Activated T-cell treated with anti-CD3 and anti-CD28 coated beads, Interleukin-2, amount 50 U/mL, for 72 hours (primary cell): ENCODE results near the gene SMARCD3. TPM values are rescaled to one million over a fixed set of nuclear protein-coding genes. Genes with fewer than 3 reads are reported as not detected.

Experiments
- ATAC-seq, 2 donors: fragments of 150-1000 bp; cut with Tn5 transposase; replicated peaks in 1 of 2; 2 replicates each; pipeline ENCODE4 v1.10.0; 2021; ENCODE audit warnings: moderate library complexity in 2 of 2, mild to moderate bottlenecking in 1 of 2
- DNase-seq, 2 donors: peaks; one replicate each; pipeline ENCODE4 v3.0.0; 2021 to 2022; ENCODE audit warnings: mixed read lengths in 1 of 2
- H3K27ac Mint-ChIP-seq: one replicate; pipeline ENCODE4 v1.8.0; 2022; ENCODE audit warnings: mild to moderate bottlenecking, moderate library complexity, mixed read lengths
- H3K27me3 Mint-ChIP-seq: one replicate; pipeline ENCODE4 v1.8.0; 2022; ENCODE audit warnings: low read depth, mixed read lengths
- H3K36me3 Mint-ChIP-seq, 2 donors: one replicate each; pipeline ENCODE4 v1.8.0; 2022; ENCODE audit warnings: mixed read lengths in 2 of 2, mild to moderate bottlenecking in 1 of 2; ENCODE audit not compliant: insufficient read depth in 2 of 2
- H3K4me1 Mint-ChIP-seq: one replicate; pipeline ENCODE4 v1.8.0; 2022; ENCODE audit warnings: low read depth, mixed read lengths
- H3K4me3 Mint-ChIP-seq, 2 donors: one replicate each; pipeline ENCODE4 v1.8.0; 2022; ENCODE audit warnings: mild to moderate bottlenecking in 2 of 2, mixed read lengths in 2 of 2, moderate library complexity in 2 of 2
- H3K9me3 Mint-ChIP-seq, 2 donors: one replicate each; pipeline ENCODE4 v1.8.0; 2022; ENCODE audit warnings: mixed read lengths in 2 of 2
- total RNA-seq, 2 donors: library from RNA; stranded (reverse); gene quantifications; one replicate each; pipeline ENCODE4 v1.2.3, GENCODE V29; 2022

The SMARCD3 gene
- total RNA-seq, 2 donors from 2014 or later: 6.5 to 8.2 TPM

- ATAC-seq (no peak), DNase-seq (no peak)
- Mint-ChIP-seq H3K4me3 (no peak overlapping the region), H3K9me3 (no peaks in the 10 kb centered on the region), H3K27me3 (no peaks in the 10 kb centered on the region), H3K4me1 (peaks cover 6% of the 10 kb centered on the region), H3K27ac (no peak overlapping the region), H3K36me3 (peaks cover 10 to 31% of the 10 kb centered on the region in 2 donors)
Measured at GRCh38 chr7:151215396-151215795, 33.1 kb downstream of the SMARCD3 start.

- no peak overlapping the region for H3K4me3 Mint-ChIP-seq
- H3K4me1 Mint-ChIP-seq: peaks cover 2% of the 10 kb centered on the region
- no peak overlapping the region for H3K27ac Mint-ChIP-seq
- peaks cover 8 to 24% of the 10 kb centered on the region in 2 donors for H3K36me3 Mint-ChIP-seq
- H3K27me3 Mint-ChIP-seq: no peaks in the 10 kb centered on the region
- DNase-seq (no peak), ATAC-seq (no peak)
- H3K9me3 Mint-ChIP-seq: no peaks in the 10 kb centered on the region
Measured at GRCh38 chr7:151213826-151214225, 34.7 kb downstream of the SMARCD3 start.

- Mint-ChIP-seq H3K36me3 (peaks cover 1 to 12% of the 10 kb centered on the region in 2 donors), H3K4me3 (no peak overlapping the region), H3K27me3 (no peaks in the 10 kb centered on the region), H3K9me3 (no peaks in the 10 kb centered on the region), H3K4me1 (peaks cover 8% of the 10 kb centered on the region), H3K27ac (no peak overlapping the region)
- DNase-seq: no peak
- no peak for ATAC-seq
Measured at GRCh38 chr7:151212626-151213025, 35.9 kb downstream of the SMARCD3 start.

DNA sequence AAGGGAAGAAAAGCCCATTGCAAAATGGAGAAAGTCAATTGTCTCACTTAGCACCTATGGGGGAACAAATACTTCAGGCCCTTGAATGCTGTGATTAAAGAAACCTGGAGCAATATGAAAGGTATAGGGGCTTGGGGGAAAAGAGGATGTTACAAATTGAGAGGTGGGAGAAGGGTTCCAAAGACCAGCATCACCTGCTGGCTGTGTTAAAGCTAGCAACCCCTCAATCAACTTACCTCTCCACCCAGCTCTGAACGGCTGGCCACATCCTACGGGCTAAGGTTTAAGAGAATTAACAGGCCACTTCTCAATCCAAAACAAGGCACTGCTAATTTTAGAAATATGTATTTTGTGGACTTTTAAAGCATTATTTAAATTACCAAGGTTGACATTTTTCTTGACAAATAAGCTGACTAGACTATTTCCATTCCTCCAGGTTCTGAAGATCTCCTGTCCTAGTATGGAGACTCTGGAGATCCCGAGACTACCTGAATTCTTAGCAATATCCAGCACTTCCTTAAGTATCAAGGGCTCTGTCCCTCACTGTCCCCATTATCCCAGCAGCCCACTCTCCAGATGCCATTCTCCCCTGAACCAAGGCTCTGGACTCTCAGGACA, 37.2 kb downstream of the SMARCD3 start:
- Mint-ChIP-seq H3K27ac (no peak overlapping the region), H3K9me3 (no peaks in the 10 kb centered on the region), H3K27me3 (no peaks in the 10 kb centered on the region), H3K4me3 (no peak overlapping the region), H3K4me1 (peaks cover 19% of the 10 kb centered on the region), H3K36me3 (peaks cover 1 to 11% of the 10 kb centered on the region in 2 donors)
- DNase-seq (no peak), ATAC-seq (no peak)

DNA sequence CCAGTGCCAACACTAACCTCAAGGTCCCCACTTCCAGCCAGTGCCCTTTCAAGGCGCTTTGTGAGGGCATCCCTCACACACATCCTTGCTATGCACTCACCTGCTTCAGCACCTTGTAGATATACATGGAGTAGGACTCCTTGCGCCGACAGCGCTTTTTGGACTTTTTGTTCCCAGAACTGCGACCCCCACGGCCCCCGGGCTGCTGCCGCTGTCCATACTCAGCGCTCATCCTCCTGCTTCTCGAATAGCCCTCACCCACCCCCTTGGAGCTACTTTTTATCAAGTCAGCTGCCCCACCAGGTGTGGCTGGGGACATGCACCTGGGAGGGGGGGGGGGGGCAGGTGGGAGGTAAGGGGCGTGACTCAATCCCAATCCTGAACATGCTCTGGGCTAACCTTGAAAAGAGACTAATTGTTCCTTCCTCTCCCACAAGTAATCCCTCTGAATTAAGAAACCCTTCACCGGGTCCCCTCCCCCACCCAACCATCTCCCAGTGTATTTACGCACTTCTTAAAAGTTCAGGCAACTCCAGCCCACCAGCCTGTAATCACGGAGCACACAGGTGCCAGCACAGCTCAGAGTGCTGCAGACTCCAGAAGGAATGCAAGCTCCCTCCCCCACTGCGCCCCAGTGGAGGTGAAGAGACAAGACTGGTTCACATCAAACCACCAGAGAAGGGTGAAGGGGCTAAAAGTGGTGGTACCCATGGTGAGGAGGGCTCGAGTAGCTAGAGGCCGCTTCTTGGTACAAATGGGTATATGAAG, 38.2 kb downstream of the SMARCD3 start, which contains the start of gene H2BK1:
TSS of gene H2BK1 (minus strand) at position 402 of the 768 bp plus-strand sequence. CDS start at position 232, 170 bp downstream.
- Mint-ChIP-seq H3K27ac (no peak within 1 kb of the TSS), H3K9me3 (no peaks in the 10 kb centered on the region), H3K4me3 (no peak within 1 kb of the TSS), H3K36me3 (peaks cover 1 to 5% of the 10 kb centered on the region in 2 donors), H3K4me1 (peaks cover 19% of the 10 kb centered on the region), H3K27me3 (peaks cover 7% of the 10 kb centered on the region)
- ATAC-seq: no peak
- DNase-seq: no peak

GRCh38 chr7:151209588-151209987, 38.9 kb downstream of the SMARCD3 start:
- Mint-ChIP-seq H3K4me3 (no peak overlapping the region), H3K27me3 (peaks cover 14% of the 10 kb centered on the region), H3K4me1 (peaks cover 19% of the 10 kb centered on the region), H3K9me3 (no peaks in the 10 kb centered on the region), H3K27ac (no peak overlapping the region), H3K36me3 (peaks cover 0 to 1% of the 10 kb centered on the region in 2 donors)
- DNase-seq (no peak), ATAC-seq (no peak)

DNA sequence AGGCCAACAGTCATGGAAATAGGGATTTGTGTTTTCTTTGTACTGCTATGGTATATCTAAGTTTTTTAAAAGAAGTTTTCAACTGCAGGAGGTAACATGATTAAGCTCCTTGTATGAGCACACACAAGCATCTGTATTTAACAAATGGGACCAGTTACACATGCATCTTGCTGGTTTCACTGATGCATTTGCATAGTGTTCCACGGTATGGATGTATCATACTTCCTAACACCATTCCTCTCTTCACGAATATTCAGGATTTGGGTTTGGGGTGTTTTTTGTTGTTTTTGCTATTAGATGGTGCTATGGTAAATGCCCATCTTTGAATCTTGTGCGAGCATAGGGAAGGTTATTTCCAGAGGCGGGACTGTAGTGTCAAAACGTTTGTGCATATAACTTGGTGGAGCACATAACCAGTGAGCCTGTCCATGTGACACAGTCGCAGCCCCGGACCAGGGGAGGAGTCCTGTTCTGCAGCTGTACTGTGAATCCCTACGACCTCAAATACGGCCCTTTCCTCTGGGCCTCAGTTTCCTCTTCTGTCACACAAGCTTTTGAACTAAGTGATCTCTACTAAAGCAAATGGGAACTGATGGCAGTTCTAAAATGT, 40.1 kb downstream of the SMARCD3 start:
- peaks cover 0 to 1% of the 10 kb centered on the region in 2 donors for H3K36me3 Mint-ChIP-seq
- H3K27me3 Mint-ChIP-seq: peaks cover 15% of the 10 kb centered on the region
- no peaks in the 10 kb centered on the region for H3K9me3 Mint-ChIP-seq
- DNase-seq: no peak
- peaks cover 19% of the 10 kb centered on the region for H3K4me1 Mint-ChIP-seq
- no peak overlapping the region for H3K27ac Mint-ChIP-seq
- no peak for ATAC-seq
- no peak overlapping the region for H3K4me3 Mint-ChIP-seq

- H3K36me3 Mint-ChIP-seq: no peaks in the 10 kb centered on the region
- H3K4me3 Mint-ChIP-seq: no peak overlapping the region
- H3K4me1 Mint-ChIP-seq: peaks cover 19% of the 10 kb centered on the region
- no peak overlapping the region for H3K27ac Mint-ChIP-seq
- no peaks in the 10 kb centered on the region for H3K9me3 Mint-ChIP-seq
- ATAC-seq (peak in 1 of 2 donors; percentile 7), DNase-seq (no peak)
- peaks cover 15% of the 10 kb centered on the region for H3K27me3 Mint-ChIP-seq
Measured at GRCh38 chr7:151207804-151208203, 40.7 kb downstream of the SMARCD3 start.

GRCh38 chr7:151207315-151207714, 41.2 kb downstream of the SMARCD3 start:
- no peak overlapping the region for H3K27ac Mint-ChIP-seq
- no peaks in the 10 kb centered on the region for H3K36me3 Mint-ChIP-seq
- peak in 1 of 2 donors; percentile 35 for ATAC-seq
- H3K4me1 Mint-ChIP-seq: peaks cover 19% of the 10 kb centered on the region
- H3K27me3 Mint-ChIP-seq: peaks cover 15% of the 10 kb centered on the region
- H3K4me3 Mint-ChIP-seq: no peak overlapping the region
- H3K9me3 Mint-ChIP-seq: no peaks in the 10 kb centered on the region
- DNase-seq: no peak

DNA sequence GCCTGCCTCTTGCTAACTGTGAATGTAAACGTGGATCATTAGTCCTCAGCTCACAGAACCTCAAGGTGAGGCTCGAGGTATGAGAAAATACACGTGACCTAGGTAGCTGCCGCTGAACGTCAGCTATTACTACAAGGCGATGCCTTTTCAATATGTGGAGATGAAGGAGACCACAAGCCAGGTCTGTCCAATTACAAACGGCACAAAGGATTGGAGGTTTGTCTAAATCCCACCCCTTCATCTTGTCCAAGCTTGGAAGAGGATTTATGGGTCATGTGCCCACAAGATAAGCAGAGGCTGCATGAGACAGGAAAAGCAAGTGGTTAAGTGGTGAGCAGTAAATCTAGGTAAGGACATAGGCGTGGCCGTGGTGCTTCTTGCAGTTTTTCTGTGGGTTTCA, 41.6 kb downstream of the SMARCD3 start:
- Mint-ChIP-seq H3K27me3 (peaks cover 15% of the 10 kb centered on the region), H3K4me3 (no peak overlapping the region)
- no peak for DNase-seq

DNA sequence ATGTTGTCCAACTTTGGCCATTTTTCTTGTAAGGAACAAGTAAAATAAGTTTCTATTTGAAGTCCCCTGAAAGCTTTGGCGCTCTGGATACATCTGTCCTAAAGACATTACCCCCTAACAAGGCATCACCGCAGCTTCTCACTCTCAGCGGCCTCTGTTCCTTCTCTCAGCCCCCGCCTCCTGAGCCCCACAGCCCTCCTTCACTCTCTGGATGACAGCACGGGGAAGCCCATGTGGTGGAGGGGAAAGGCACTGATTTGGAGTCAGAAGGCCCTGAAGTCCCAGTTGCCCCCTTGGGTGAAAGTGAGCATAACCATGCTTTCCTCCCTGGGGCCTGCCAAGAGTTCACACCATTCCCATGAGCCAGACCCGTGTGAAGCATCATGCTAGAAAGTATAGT, 42.8 kb downstream of the SMARCD3 start:
- ATAC-seq (no peak), DNase-seq (no peak)
- H3K9me3 Mint-ChIP-seq: no peaks in the 10 kb centered on the region
- no peaks in the 10 kb centered on the region for H3K36me3 Mint-ChIP-seq
- H3K27ac Mint-ChIP-seq: peak overlapping the region; percentile 0
- H3K27me3 Mint-ChIP-seq: peaks cover 15% of the 10 kb centered on the region
- no peak overlapping the region for H3K4me3 Mint-ChIP-seq
- peaks cover 19% of the 10 kb centered on the region for H3K4me1 Mint-ChIP-seq

More for the DNA sequence above, 41.6 kb downstream of the SMARCD3 start:
- H3K36me3 Mint-ChIP-seq: no peaks in the 10 kb centered on the region
- H3K9me3 Mint-ChIP-seq: no peaks in the 10 kb centered on the region
- H3K4me1 Mint-ChIP-seq: peaks cover 19% of the 10 kb centered on the region
- H3K27ac Mint-ChIP-seq: no peak overlapping the region
- peak in 1 of 2 donors; percentile 39 for ATAC-seq

- Mint-ChIP-seq H3K27ac (no peak overlapping the region), H3K9me3 (no peaks in the 10 kb centered on the region), H3K4me3 (no peak overlapping the region), H3K27me3 (peaks cover 15% of the 10 kb centered on the region), H3K4me1 (peaks cover 19% of the 10 kb centered on the region), H3K36me3 (no peaks in the 10 kb centered on the region)
- DNase-seq (no peak), ATAC-seq (no peak)
Measured at GRCh38 chr7:151204383-151205032, 44.0 kb downstream of the SMARCD3 start.

DNA sequence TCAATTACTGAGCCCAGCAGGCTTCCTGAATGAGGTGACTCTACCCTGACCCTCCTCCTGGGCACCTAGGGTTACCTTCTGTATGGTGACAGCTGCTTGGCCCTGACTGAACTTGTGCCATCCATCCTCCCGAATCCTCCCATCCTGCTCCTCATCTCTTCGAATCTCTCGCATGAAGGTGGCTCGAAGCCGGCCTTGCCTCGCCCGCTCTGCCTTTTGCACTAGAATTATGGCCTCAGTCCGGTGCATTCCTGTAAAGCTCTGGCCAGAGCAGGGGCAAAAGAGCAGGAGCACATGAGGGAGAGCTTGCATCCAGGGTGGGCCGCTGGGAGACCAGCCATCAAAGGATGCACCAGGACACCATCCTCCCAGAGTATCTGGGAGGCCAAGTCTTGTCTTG, 45.7 kb downstream of the SMARCD3 start:
- no peak for DNase-seq
- peaks cover 15% of the 10 kb centered on the region for H3K27me3 Mint-ChIP-seq
- H3K4me3 Mint-ChIP-seq: no peak overlapping the region
- H3K27ac Mint-ChIP-seq: no peak overlapping the region
- H3K9me3 Mint-ChIP-seq: no peaks in the 10 kb centered on the region
- H3K4me1 Mint-ChIP-seq: peaks cover 14% of the 10 kb centered on the region
- no peaks in the 10 kb centered on the region for H3K36me3 Mint-ChIP-seq
- ATAC-seq: no peak
